Activated T-helper 1 cell treated with anti-CD3 and anti-CD28 coated beads, Interleukin-12 subunit alpha, Interleukin-12 subunit beta, Interleukin-2, Interleukin-4 antibody, amounts not matched to agents 30 ng/mL and 10 ng/mL and 1 ng/mL, durations not matched to agents 14 hours and 24 hours and 36 hours (primary cell): ENCODE data around the gene CCDC6. TPM values are rescaled to one million over a fixed set of nuclear protein-coding genes. Genes with fewer than 3 reads are reported as not detected.
"Not testable (repeated sequence)": the region's sequence is repeated elsewhere in the genome, so short reads cannot be mapped to it uniquely, and the experiment has no call there.

Experiments used
- DNase-seq: peaks from one replicate; pipeline ENCODE4 v3.0.0; 2021; ENCODE audit warnings: low spot score
- H3K27ac Mint-ChIP-seq: one replicate; pipeline ENCODE4 v1.8.0; 2021; ENCODE audit warnings: mild to moderate bottlenecking, mixed read lengths
- H3K27me3 Mint-ChIP-seq: one replicate; pipeline ENCODE4 v1.8.0; 2022; ENCODE audit warnings: mild to moderate bottlenecking, moderate library complexity, mixed read lengths; ENCODE audit not compliant: insufficient read depth
- H3K36me3 Mint-ChIP-seq: one replicate; pipeline ENCODE4 v1.8.0; 2021; ENCODE audit warnings: low read depth, mixed read lengths
- H3K4me1 Mint-ChIP-seq: one replicate; pipeline ENCODE4 v1.8.0; 2021; ENCODE audit warnings: low read depth, mixed read lengths
- H3K4me3 Mint-ChIP-seq: one replicate; pipeline ENCODE4 v1.8.0; 2021; ENCODE audit warnings: mild to moderate bottlenecking, moderate library complexity, mixed read lengths
- H3K9me3 Mint-ChIP-seq: one replicate; pipeline ENCODE4 v1.8.0; 2021; ENCODE audit warnings: mixed read lengths
- intact Hi-C: fragments of 100-400 bp; cut with micrococcal nuclease; formaldehyde crosslinking; loops from one replicate; pipeline ENCODE4 v1.15.1; 2024
- total RNA-seq: library from RNA; stranded (reverse); gene quantifications from 2 replicates; pipeline ENCODE4 v1.2.3, GENCODE V29; 2022

The CCDC6 gene
- total RNA-seq, 1 donor from 2014 or later: 97.6 TPM

DNA sequence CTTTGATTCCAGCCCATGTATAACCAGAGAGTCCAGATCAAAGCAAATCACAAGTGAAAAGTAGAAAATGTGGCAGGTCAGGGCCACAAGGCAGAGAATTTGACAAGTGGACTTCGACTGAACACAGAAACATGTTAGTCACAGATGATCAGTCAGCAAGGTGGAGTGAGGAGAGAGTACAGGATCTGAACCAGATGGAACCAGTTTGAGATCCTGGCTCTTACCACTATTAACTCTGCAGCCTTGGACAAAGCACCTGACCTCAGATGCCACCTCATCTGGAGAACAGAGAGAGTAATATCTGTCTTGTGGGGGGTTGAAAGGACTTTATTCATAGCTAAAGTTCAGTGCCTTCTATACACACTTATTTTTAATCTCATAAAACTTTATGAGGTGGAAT lies 157.5 kb downstream of the CCDC6 start:
- H3K27me3 Mint-ChIP-seq: peaks cover 10% of the 10 kb centered on the region
- no peaks in the 10 kb centered on the region for H3K9me3 Mint-ChIP-seq
- no peak overlapping the region for H3K4me3 Mint-ChIP-seq
- no peak overlapping the region for H3K27ac Mint-ChIP-seq
- intact Hi-C loops: no loop called here
- no peaks in the 10 kb centered on the region for H3K36me3 Mint-ChIP-seq
- no peak for DNase-seq
- H3K4me1 Mint-ChIP-seq: no peaks in the 10 kb centered on the region

DNA sequence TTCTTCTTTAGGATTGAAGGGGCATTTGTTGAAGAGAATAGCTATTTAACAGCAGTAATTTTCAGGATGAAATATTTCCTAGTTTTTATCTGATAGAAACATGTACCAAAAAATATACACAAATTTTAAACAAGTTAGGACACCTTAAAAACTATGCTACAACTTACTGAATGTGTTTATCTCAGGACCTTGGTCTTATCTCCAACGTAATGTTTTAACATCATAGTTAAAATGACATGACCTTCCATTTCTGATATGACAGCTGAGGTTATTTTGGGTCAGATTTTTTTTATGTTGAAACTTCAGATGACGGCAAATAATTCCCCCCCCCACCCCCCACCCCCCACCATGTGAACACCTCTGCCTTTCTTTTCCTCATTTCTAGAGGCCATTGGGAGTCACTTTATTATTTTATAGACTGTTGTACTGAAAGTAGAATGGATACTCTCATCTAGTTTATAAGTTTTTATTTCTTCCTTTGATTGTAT lies 161.1 kb downstream of the CCDC6 start:
- Mint-ChIP-seq H3K27me3 (peaks cover 3% of the 10 kb centered on the region), H3K27ac (no peak overlapping the region), H3K4me1 (no peaks in the 10 kb centered on the region), H3K9me3 (no peaks in the 10 kb centered on the region), H3K4me3 (no peak overlapping the region), H3K36me3 (no peaks in the 10 kb centered on the region)
- intact Hi-C loops: no loop called here
- DNase-seq: no peak

DNA sequence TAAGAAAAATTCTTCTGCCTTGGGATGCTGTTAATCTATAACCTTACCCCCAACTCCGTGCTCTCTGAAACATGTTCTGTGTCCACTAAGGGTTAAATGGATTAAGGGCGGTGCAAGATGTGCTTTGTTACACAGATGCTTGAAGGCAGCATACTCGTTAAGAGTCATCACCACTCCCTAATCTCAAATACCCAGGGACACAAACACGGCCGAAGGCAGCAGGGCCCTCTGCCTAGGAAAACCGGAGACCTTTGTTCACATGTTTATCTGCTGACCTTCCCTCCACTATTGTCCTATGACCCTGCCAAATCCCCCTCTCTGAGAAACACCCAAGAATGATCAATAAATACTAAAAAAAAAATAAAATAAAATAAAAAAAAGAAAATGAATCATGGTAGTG lies 161.6 kb downstream of the CCDC6 start:
- intact Hi-C loops, H3K9me3 Mint-ChIP-seq, H3K27me3 Mint-ChIP-seq, H3K36me3 Mint-ChIP-seq, DNase-seq, H3K4me1 Mint-ChIP-seq, H3K4me3 Mint-ChIP-seq, H3K27ac Mint-ChIP-seq: not testable (repeated sequence)

DNA sequence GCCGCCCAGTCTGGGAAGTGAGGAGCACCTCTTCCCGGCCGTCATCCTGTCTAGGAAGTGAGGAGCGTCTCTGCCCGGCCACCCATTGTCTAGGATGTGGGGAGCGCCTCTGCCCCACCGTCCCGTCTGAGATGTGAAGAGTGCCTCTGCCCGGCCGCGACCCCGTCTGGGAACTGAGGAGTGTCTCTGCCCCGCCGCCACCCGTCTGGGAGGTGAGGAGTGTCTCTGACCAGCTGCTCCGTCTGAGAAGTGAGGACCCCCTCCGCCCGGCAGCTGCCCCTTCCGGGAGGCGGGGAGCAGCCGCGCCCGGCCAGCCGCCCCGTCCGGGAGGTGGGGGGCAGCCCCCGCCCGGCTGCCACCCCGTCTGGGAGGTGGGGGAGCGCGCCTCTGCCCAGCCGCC lies 162.2 kb downstream of the CCDC6 start:
- H3K4me3 Mint-ChIP-seq, DNase-seq, H3K27me3 Mint-ChIP-seq, H3K36me3 Mint-ChIP-seq, H3K9me3 Mint-ChIP-seq, H3K4me1 Mint-ChIP-seq, H3K27ac Mint-ChIP-seq, intact Hi-C loops: not testable (repeated sequence)

DNA sequence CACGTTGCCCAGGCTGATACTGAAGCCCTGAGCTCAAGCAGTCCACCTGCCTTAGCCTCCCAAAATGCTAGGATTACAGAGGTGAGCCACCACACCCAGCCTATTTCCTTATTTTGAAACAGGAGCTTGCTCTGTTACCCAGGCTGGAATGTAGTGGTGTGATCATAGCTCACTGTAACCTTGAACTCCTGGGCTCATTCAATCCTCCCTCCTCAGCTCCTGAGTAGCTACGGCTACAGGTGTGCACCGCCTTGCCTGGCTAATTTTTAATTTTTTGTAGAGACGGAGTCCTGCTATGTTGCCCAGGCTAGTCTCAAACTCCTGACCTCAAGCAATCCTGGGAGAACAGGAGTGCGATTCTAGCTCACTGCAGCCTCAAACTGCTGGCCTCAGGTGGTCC lies 164.8 kb downstream of the CCDC6 start:
- no peaks in the 10 kb centered on the region for H3K9me3 Mint-ChIP-seq
- H3K4me1 Mint-ChIP-seq: no peaks in the 10 kb centered on the region
- H3K4me3 Mint-ChIP-seq: no peak overlapping the region
- H3K27me3 Mint-ChIP-seq: peaks cover 19% of the 10 kb centered on the region
- no peaks in the 10 kb centered on the region for H3K36me3 Mint-ChIP-seq
- DNase-seq: no peak
- intact Hi-C loops: no loop called here
- no peak overlapping the region for H3K27ac Mint-ChIP-seq

DNA sequence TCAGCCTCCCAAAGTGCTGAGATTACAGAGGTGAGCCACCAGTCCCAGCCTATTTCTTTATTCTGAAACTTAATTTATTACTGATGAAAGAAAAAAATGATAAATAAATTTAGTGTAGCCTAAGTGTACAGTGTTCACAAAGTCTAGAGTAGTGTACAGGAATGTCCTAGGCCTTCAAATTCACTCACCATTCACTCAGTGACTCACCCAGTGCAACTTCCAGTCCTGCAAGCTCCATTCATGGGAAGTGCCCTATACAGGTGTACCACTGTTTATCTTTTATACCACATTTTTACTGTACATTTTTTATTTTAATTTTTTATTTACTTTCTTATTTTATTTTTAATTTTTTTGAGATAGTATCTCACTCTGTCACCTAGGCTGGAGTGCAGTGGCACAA lies 165.3 kb downstream of the CCDC6 start:
- no peak for DNase-seq
- Mint-ChIP-seq H3K27me3 (peaks cover 17% of the 10 kb centered on the region), H3K4me1 (no peaks in the 10 kb centered on the region), H3K4me3 (no peak overlapping the region), H3K36me3 (no peaks in the 10 kb centered on the region), H3K9me3 (no peaks in the 10 kb centered on the region), H3K27ac (no peak overlapping the region)
- intact Hi-C loops: no loop called here

Other genes with a start within 250 kb of the CCDC6 start
- 4.2 and 5.4 TPM in 2 replicates for gene SLC16A9, start 196.7 kb downstream of the CCDC6 start, total RNA-seq
- 0.23 and 0.54 TPM in 2 replicates for gene MRLN, start 153.1 kb downstream of the CCDC6 start, total RNA-seq